ENCODE results near the gene KIAA0753. TPM values are rescaled to one million over a fixed set of nuclear protein-coding genes. Genes with fewer than 3 reads are reported as not detected.
"Not testable (repeated sequence)": the region's sequence is repeated elsewhere in the genome, so short reads cannot be mapped to it uniquely, and the experiment has no call there.

KIAA0753 gene
- polyA plus RNA-seq, 3 donors: 29.7 to 37.7 (median 32.4) TPM

GRCh38 chr17:6603744-6604325, 36.7 kb downstream of the KIAA0753 start:
- peak in 1 of 3 donors; percentile 7 for DNase-seq (ENCODE audit: low read depth in 3 of 3, low spot score in 2 of 3)

GRCh38 chr17:6602141-6602540, 38.4 kb downstream of the KIAA0753 start:
- DNase-seq (ENCODE audit: low read depth in 3 of 3, low spot score in 2 of 3): no peak

GRCh38 chr17:6599364-6599763, 41.1 kb downstream of the KIAA0753 start:
- DNase-seq (ENCODE audit: low read depth in 3 of 3, low spot score in 2 of 3): no peak

GRCh38 chr17:6597727-6598126, 42.8 kb downstream of the KIAA0753 start:
- no peak for DNase-seq (ENCODE audit: low read depth in 3 of 3, low spot score in 2 of 3)

GRCh38 chr17:6596941-6597340, 43.6 kb downstream of the KIAA0753 start:
- no peak for DNase-seq (ENCODE audit: low read depth in 3 of 3, low spot score in 2 of 3)

- DNase-seq (ENCODE audit: low read depth in 3 of 3, low spot score in 2 of 3): no peak
Observed at GRCh38 chr17:6596511-6596910, 44.0 kb downstream of the KIAA0753 start.

- DNase-seq (ENCODE audit: low read depth in 3 of 3, low spot score in 2 of 3): no peak
Observed at GRCh38 chr17:6596081-6596480, 44.4 kb downstream of the KIAA0753 start.

- not testable (repeated sequence) for DNase-seq (ENCODE audit: low read depth in 3 of 3, low spot score in 2 of 3)
Observed at GRCh38 chr17:6593371-6593770, 47.1 kb downstream of the KIAA0753 start.

- no peak for DNase-seq (ENCODE audit: low read depth in 3 of 3, low spot score in 2 of 3)
Observed at GRCh38 chr17:6592173-6592572, 48.3 kb downstream of the KIAA0753 start.

GRCh38 chr17:6591599-6592158, 48.8 kb downstream of the KIAA0753 start:
- DNase-seq (ENCODE audit: low read depth in 3 of 3, low spot score in 2 of 3): no peak

- DNase-seq (ENCODE audit: low read depth in 3 of 3, low spot score in 2 of 3): no peak
Observed at GRCh38 chr17:6589266-6589946, 51.1 kb downstream of the KIAA0753 start.

GRCh38 chr17:6588165-6588564, 52.3 kb downstream of the KIAA0753 start:
- no peak for DNase-seq (ENCODE audit: low read depth in 3 of 3, low spot score in 2 of 3)

- DNase-seq (ENCODE audit: low read depth in 3 of 3, low spot score in 2 of 3): no peak
Observed at GRCh38 chr17:6587310-6587709, 53.2 kb downstream of the KIAA0753 start.

- DNase-seq (ENCODE audit: low read depth in 3 of 3, low spot score in 2 of 3): no peak
Observed at GRCh38 chr17:6583411-6583810, 57.1 kb downstream of the KIAA0753 start.

GRCh38 chr17:6580625-6581024, 59.9 kb downstream of the KIAA0753 start:
- no peak for DNase-seq (ENCODE audit: low read depth in 3 of 3, low spot score in 2 of 3)

- DNase-seq (ENCODE audit: low read depth in 3 of 3, low spot score in 2 of 3): no peak
Observed at GRCh38 chr17:6578491-6578890, 62.0 kb downstream of the KIAA0753 start.

GRCh38 chr17:6577686-6578263, 62.7 kb downstream of the KIAA0753 start:
- no peak for DNase-seq (ENCODE audit: low read depth in 3 of 3, low spot score in 2 of 3)

- no peak for DNase-seq (ENCODE audit: low read depth in 3 of 3, low spot score in 2 of 3)
Observed at GRCh38 chr17:6576038-6576785, 64.3 kb downstream of the KIAA0753 start.

GRCh38 chr17:6575596-6575988, 64.9 kb downstream of the KIAA0753 start:
- DNase-seq (ENCODE audit: low read depth in 3 of 3, low spot score in 2 of 3): no peak

GRCh38 chr17:6574687-6575595, 65.6 kb downstream of the KIAA0753 start:
- DNase-seq (ENCODE audit: low read depth in 3 of 3, low spot score in 2 of 3): no peak

All from right renal cortex interstitium (tissue), 3 donors.